ENCODE data around the gene COL5A1.

COL5A1 gene

GRCh38 chr9:134875371-134875770 is 233.8 kb downstream of the COL5A1 start:
- no peak for DNase-seq (ENCODE audit: low read depth in 3 of 3)

DNA sequence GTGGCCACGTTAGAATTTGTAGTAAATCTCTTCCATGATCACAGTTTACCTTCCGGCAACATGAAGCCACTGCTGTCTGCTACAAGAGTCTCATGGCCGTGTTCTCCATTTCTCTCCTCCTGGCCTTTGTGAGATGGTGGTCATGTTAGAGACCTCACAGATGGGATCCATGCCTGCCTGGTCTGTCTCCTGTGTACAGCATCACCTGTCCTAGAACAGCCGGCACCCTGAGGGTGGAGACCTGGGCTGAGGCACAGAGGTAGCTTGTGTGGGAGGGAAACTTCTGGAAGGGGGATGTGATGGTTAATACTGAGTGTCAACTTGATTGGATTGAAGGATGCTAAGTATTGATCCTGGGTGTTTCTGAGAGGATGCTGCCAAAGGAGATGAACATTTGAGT is 235.9 kb downstream of the COL5A1 start:
- no peak for DNase-seq (ENCODE audit: low read depth in 3 of 3)

DNA sequence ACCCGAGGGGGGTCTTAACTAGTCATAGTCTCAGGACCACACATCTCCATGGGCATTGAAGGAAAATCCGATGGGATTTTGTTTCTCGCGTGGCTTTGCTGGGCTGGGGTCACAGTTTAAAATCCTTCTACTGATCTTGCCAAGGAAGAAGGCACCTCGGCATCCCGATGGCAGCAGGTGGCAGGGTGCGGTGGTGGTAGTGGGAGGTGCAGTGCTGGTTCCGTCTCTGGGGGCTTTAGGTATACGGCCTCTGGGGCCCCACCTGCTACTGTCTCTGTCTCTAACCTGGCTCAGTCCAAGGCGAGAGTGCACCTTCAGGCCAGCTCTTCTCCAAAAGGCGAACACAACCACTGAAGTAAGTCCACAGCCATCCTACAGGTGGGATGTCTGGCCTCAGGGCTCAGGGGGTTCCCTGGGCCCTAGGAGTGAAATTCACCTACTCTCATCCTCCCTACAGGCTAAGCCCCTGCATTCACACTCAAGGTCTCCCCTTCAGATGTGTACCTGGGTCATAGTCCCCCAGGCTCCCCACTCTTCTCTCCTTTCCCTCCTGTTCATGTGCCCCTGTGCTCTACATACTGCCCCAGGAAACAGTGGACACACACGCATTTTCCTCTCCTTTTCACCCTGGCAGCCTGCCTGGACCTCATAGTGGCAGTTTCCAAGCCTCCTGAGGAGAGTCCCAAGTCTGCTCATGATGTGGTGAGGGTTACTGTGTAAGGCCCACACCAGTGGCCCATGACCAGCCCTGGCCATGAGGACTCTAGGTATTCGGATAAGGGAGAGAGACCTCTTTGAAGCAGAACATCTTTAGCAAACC is 238.3 kb downstream of the COL5A1 start:
- no peak for DNase-seq (ENCODE audit: low read depth in 3 of 3)

GRCh38 chr9:134880484-134881312 is 239.1 kb downstream of the COL5A1 start, which contains the start of gene FCN2:
FCN2 (plus strand) TSS chr9:134880810; CDS start chr9:134880822, 12 bp downstream.
- DNase-seq (ENCODE audit: low read depth in 3 of 3), result no peak

DNA sequence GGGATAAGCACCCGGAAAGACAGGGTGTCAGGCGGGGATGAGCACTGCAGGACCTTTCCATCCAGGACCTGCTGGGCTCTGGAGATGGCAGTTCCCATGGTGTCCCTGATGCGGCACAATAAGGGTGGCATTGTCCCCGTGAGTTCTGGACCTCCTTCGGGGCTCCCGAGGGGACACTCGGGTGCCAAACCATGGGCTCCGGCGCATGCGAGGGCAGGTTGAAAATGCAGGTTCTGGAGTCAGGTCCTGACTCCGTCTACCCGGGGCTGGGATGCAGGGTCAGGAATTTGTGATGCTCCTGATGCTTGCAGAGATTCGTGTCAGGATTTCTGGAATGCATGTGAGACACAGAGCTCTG is 239.7 kb downstream of the COL5A1 start:
- DNase-seq (ENCODE audit: low read depth in 3 of 3), result no peak

DNA sequence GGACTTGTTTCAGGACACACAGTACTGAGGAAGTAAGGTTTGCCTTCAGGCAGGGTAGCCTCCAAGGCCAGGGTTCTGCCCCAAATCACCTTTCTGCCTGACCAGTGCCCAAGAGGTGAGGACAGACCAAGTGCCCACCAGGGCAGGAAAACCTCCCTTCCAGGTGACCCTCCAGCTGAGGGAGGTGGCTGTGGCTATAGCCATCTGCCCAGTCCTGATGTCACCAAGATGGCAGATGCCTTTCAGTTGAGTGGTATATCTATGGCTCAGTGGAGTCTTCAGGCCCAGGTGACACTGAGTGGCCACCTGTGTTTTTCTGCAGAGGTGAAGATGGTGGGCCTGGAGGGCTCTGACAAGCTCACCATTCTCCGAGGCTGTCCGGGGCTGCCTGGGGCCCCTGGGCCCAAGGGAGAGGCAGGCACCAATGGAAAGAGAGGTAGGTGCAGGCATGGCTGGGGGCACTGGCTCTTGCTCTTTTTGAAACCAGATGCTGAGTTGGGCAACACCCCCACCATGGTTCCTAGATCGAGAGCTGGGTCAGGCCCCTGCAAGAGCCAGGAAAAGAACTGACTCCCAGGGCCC is 240.7 kb downstream of the COL5A1 start:
- DNase-seq (ENCODE audit: low read depth in 3 of 3), result no peak

DNA sequence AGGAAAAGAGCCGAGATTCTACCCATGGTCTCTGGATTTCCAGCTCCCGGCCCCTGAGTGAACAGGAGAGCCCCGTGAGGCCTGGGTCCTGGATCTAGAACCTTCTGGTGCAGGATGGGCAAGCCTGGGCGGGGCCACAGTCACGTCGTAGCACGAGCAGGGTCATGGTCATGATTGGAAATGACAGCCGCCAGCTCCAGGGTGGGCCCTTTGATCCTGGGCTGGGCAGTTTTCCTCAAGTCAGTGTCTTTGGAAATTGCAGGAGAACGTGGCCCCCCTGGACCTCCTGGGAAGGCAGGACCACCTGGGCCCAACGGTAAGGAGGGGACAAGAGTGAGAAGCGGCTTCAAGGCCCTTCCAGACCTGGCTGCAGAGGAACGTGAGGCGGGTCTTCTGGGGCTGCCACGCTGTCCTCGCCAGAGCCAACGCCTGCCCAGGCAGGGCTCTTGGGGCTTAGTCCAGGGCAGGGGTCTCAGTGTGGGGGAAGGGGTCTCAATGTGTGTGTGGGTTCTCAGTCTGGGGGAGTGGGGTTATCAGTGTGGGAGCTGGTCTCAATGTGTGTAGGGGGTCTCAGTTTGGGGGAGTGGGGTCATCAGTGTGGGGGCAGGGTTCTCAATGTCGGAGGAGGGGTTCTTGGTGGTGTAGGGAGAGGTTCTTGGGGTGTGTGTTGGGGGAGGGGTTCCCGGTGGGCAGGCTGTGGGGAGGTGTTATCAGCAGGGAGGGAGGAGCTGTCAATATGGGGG is 241.6 kb downstream of the COL5A1 start:
- DNase-seq (ENCODE audit: low read depth in 3 of 3), result no peak

GRCh38 chr9:134884492-134884891 is 242.9 kb downstream of the COL5A1 start:
- DNase-seq (ENCODE audit: low read depth in 3 of 3), result no peak

DNA sequence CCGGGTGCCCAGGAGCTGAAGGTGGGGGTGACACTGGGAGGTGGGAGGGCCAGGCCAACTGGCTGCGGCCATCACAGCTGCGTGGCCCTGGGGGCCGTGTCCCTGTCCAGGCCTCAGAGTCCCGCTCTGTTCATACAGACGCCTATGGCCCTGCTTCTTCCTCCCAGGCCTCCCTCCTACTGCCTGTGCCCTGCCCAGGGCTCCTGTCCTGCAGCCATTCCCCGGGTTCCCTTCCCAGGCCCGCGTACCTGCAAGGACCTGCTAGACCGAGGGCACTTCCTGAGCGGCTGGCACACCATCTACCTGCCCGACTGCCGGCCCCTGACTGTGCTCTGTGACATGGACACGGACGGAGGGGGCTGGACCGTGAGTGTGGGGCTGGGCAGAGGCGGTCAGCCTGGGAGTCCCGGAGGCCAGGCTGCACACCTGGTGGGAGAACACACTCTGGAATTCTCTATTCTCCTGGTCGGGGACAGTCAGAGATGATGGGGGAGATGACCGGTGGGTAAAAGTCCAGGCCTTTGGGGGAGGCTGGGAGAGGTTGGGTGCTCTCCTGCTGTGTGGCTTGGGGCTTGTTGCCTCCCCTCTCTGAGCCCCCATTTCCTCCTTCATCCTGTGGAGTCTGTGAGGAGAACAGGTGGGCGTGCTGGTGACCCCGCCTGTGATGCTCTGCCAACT is 243.5 kb downstream of the COL5A1 start:
- no peak for DNase-seq (ENCODE audit: low read depth in 3 of 3)

DNA sequence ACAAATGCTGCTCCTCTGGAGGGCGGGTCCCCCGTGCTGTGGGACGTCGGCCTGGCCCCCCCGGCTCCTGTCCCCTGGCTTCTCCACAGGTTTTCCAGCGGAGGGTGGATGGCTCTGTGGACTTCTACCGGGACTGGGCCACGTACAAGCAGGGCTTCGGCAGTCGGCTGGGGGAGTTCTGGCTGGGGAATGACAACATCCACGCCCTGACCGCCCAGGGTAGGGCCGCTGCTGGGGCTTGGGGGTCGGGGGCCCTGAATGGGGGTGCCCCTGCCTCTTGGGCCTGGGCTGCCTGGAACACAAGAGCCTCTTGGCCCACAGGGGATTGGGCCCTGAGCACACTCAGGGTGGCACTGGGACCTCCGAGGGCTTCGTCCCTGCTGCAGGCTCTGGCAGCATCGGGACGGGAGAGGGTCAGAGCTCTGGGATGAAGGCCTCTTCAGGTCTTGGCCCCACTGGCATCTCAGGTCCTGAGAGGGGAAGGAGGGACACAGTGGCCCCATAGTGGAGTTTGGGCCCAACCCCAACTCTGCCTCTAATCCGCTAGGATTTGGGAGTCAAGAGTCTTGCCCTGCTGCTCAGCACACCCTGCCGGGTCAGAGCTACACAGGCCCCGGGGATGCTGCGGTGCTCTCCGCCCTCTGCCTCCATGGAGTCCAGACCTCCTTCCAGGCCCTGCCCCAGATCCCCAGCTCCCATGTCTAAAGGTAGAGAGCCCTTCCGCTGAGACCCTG is 244.2 kb downstream of the COL5A1 start:
- DNase-seq (ENCODE audit: low read depth in 3 of 3), result no peak

- no peak for DNase-seq (ENCODE audit: low read depth in 3 of 3)
Observed at GRCh38 chr9:134886413-134886913, 244.9 kb downstream of the COL5A1 start.

GRCh38 chr9:134887219-134887618 is 245.6 kb downstream of the COL5A1 start:
- DNase-seq (ENCODE audit: low read depth in 3 of 3), result no peak

- DNase-seq (ENCODE audit: low read depth in 3 of 3), result no peak
Observed at GRCh38 chr9:134887686-134888602, 246.3 kb downstream of the COL5A1 start.

GRCh38 chr9:134888603-134889190 is 247.1 kb downstream of the COL5A1 start:
- no peak for DNase-seq (ENCODE audit: low read depth in 3 of 3)

GRCh38 chr9:134889386-134890154 is 248.0 kb downstream of the COL5A1 start:
- no peak for DNase-seq (ENCODE audit: low read depth in 3 of 3)

DNA sequence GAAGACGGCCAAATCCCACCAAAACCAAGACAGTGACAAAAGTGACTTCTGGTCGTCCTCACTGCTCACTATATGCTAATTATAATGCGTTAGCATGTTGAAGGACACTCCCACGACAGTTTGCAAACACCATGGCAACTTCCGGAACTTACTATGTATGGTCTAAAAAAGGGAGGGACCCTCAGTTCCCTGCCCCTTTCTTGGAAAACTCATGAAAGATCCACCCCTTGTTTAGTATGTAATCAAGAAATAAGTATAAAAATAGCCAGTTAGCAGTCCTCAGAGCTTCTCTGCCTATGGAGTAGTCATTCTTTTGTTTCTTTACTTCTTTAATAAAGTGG is 248.5 kb downstream of the COL5A1 start:
- no peak for DNase-seq (ENCODE audit: low read depth in 3 of 3)

GRCh38 chr9:134891053-134891452 is 249.4 kb downstream of the COL5A1 start:
- no peak for DNase-seq (ENCODE audit: low read depth in 3 of 3)

DNA sequence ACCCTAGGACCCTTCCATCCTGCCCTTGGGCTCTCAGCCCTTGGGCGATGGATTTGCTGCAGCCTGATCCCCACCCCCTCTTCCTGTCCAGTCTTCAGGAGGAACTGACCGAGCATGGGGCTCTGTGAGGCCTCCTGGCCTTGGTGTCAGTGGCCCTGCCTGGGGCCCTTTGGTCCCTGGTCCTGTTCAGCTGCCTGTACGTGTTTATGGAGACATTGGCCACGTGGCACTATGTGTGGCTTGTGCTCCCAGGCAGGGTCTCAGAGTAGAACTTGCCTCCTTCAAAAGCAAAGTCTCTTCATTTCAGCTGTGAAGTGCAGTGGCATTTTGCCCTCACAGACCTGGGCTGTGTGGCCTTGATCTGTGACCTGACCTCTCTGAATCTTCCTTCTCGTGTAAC is 250.1 kb downstream of the COL5A1 start:
- DNase-seq (ENCODE audit: low read depth in 3 of 3), result no peak

Measured in stimulated activated CD4-positive, alpha-beta T cell treated with anti-CD3 and anti-CD28 coated beads, TNF-alpha, amount 100 ng/mL, for 4 hours (primary cell).